ENCODE measurements around the gene SH3RF3.

Gene SH3RF3

GRCh38 chr2:109182426-109182825, 53.4 kb downstream of the SH3RF3 start:
- no peak for DNase-seq (ENCODE audit: low read depth in 2 of 2)

- no peak for DNase-seq (ENCODE audit: low read depth in 2 of 2)
These were observed 54.9 kb downstream of the SH3RF3 start for GRCh38 chr2:109183871-109184270.

GRCh38 chr2:109184368-109184767, 55.4 kb downstream of the SH3RF3 start:
- DNase-seq (ENCODE audit: low read depth in 2 of 2), result no peak

GRCh38 chr2:109185338-109185737, 56.3 kb downstream of the SH3RF3 start:
- DNase-seq (ENCODE audit: low read depth in 2 of 2), result no peak

- DNase-seq (ENCODE audit: low read depth in 2 of 2), result no peak
These were observed 57.0 kb downstream of the SH3RF3 start for GRCh38 chr2:109185821-109186570.

GRCh38 chr2:109186656-109187250, 57.7 kb downstream of the SH3RF3 start:
- no peak for DNase-seq (ENCODE audit: low read depth in 2 of 2)

- no peak for DNase-seq (ENCODE audit: low read depth in 2 of 2)
These were observed 58.9 kb downstream of the SH3RF3 start for GRCh38 chr2:109187711-109188495.

- DNase-seq (ENCODE audit: low read depth in 2 of 2), result no peak
These were observed 59.5 kb downstream of the SH3RF3 start for GRCh38 chr2:109188496-109188890.

GRCh38 chr2:109188898-109189297, 59.9 kb downstream of the SH3RF3 start:
- DNase-seq (ENCODE audit: low read depth in 2 of 2), result no peak

GRCh38 chr2:109189751-109190150, 60.7 kb downstream of the SH3RF3 start:
- no peak for DNase-seq (ENCODE audit: low read depth in 2 of 2)

- DNase-seq (ENCODE audit: low read depth in 2 of 2), result no peak
These were observed 65.0 kb downstream of the SH3RF3 start for GRCh38 chr2:109193807-109194619.

GRCh38 chr2:109194620-109194937, 65.6 kb downstream of the SH3RF3 start:
- DNase-seq (ENCODE audit: low read depth in 2 of 2), result no peak

- no peak for DNase-seq (ENCODE audit: low read depth in 2 of 2)
These were observed 66.4 kb downstream of the SH3RF3 start for GRCh38 chr2:109195193-109196045.

- no peak for DNase-seq (ENCODE audit: low read depth in 2 of 2)
These were observed 67.3 kb downstream of the SH3RF3 start for GRCh38 chr2:109196081-109196875.

- no peak for DNase-seq (ENCODE audit: low read depth in 2 of 2)
These were observed 68.8 kb downstream of the SH3RF3 start for GRCh38 chr2:109197491-109198418.

GRCh38 chr2:109199790-109200189, 70.8 kb downstream of the SH3RF3 start:
- DNase-seq (ENCODE audit: low read depth in 2 of 2), result no peak

- DNase-seq (ENCODE audit: low read depth in 2 of 2), result no peak
These were observed 71.8 kb downstream of the SH3RF3 start for GRCh38 chr2:109200616-109201464.

Measured in stimulated activated CD8-positive, alpha-beta memory T cell treated with anti-CD3 and anti-CD28 coated beads, Interleukin-7, amount 100 ng/mL, for 4 hours (primary cell).